ENCODE measurements around the gene CLSTN3.

Gene CLSTN3

GRCh38 chr12:7129872-7130691 lies at the start of gene CLSTN3:
TSS of gene CLSTN3 (plus strand) at chr12:7130371. CDS start at chr12:7130649, 278 bp downstream.
- DNase-seq (ENCODE audit: low read depth in 2 of 2, low spot score in 1 of 2), result peak; percentile 72 to 74

GRCh38 chr12:7081037-7081436 lies 49.1 kb upstream of the CLSTN3 start:
- DNase-seq (ENCODE audit: low read depth in 2 of 2, low spot score in 1 of 2), result no peak

- DNase-seq (ENCODE audit: low read depth in 2 of 2, low spot score in 1 of 2), result no peak
These were observed 47.0 kb upstream of the CLSTN3 start for GRCh38 chr12:7083125-7083524.

- DNase-seq (ENCODE audit: low read depth in 2 of 2, low spot score in 1 of 2), result no peak
These were observed 40.8 kb upstream of the CLSTN3 start for GRCh38 chr12:7089196-7089871.

- DNase-seq (ENCODE audit: low read depth in 2 of 2, low spot score in 1 of 2), result no peak
These were observed 39.8 kb upstream of the CLSTN3 start for GRCh38 chr12:7090222-7090998.

- DNase-seq (ENCODE audit: low read depth in 2 of 2, low spot score in 1 of 2), result no peak
These were observed 39.0 kb upstream of the CLSTN3 start for GRCh38 chr12:7091171-7091570.

- DNase-seq (ENCODE audit: low read depth in 2 of 2, low spot score in 1 of 2), result no peak
These were observed 38.4 kb upstream of the CLSTN3 start for GRCh38 chr12:7091660-7092228.

GRCh38 chr12:7092229-7092985 lies 37.8 kb upstream of the CLSTN3 start, which contains the start of gene C1R:
TSS of gene C1R (minus strand) at chr12:7092445. CDS start at chr12:7092388, 57 bp downstream.
- DNase-seq (ENCODE audit: low read depth in 2 of 2, low spot score in 1 of 2), result peak; percentile 40 to 58

- DNase-seq (ENCODE audit: low read depth in 2 of 2, low spot score in 1 of 2), result no peak
These were observed 37.1 kb upstream of the CLSTN3 start for GRCh38 chr12:7092986-7093460.

GRCh38 chr12:7093486-7093885 lies 36.7 kb upstream of the CLSTN3 start:
- no peak for DNase-seq (ENCODE audit: low read depth in 2 of 2, low spot score in 1 of 2)

GRCh38 chr12:7093892-7094291 lies 36.3 kb upstream of the CLSTN3 start:
- no peak for DNase-seq (ENCODE audit: low read depth in 2 of 2, low spot score in 1 of 2)

- DNase-seq (ENCODE audit: low read depth in 2 of 2, low spot score in 1 of 2), result no peak
These were observed 33.9 kb upstream of the CLSTN3 start for GRCh38 chr12:7096006-7096932.

- DNase-seq (ENCODE audit: low read depth in 2 of 2, low spot score in 1 of 2), result no peak
These were observed 33.2 kb upstream of the CLSTN3 start for GRCh38 chr12:7096979-7097378.

- no peak for DNase-seq (ENCODE audit: low read depth in 2 of 2, low spot score in 1 of 2)
These were observed 30.7 kb upstream of the CLSTN3 start for GRCh38 chr12:7099290-7099996.

- DNase-seq (ENCODE audit: low read depth in 2 of 2, low spot score in 1 of 2), result no peak
These were observed 29.9 kb upstream of the CLSTN3 start for GRCh38 chr12:7100239-7100638.

GRCh38 chr12:7101047-7101693 lies 29.0 kb upstream of the CLSTN3 start:
- no peak for DNase-seq (ENCODE audit: low read depth in 2 of 2, low spot score in 1 of 2)

- DNase-seq (ENCODE audit: low read depth in 2 of 2, low spot score in 1 of 2), result no peak
These were observed 28.5 kb upstream of the CLSTN3 start for GRCh38 chr12:7101694-7102131.

- no peak for DNase-seq (ENCODE audit: low read depth in 2 of 2, low spot score in 1 of 2)
These were observed 27.6 kb upstream of the CLSTN3 start for GRCh38 chr12:7102582-7102981.
